Transverse colon (tissue), 4 donors: ENCODE results near the gene SLC28A3. TPM values are rescaled to one million over a fixed set of nuclear protein-coding genes. Genes with fewer than 3 reads are reported as not detected.
"Not testable (repeated sequence)": the region's sequence is repeated elsewhere in the genome, so short reads cannot be mapped to it uniquely, and the experiment has no call there.

Experiments
- DNase-seq: peaks from one replicate; pipeline ENCODE4 v3.0.0-alpha.2; 2019
- H3K27ac ChIP-seq, 4 donors: fragments of 200-600 bp; sonication (generic); 2 replicates each; pipeline ENCODE4 v1.5.1; 2016 to 2018; ENCODE audit warnings: inconsistent platforms in 4 of 4
- H3K27me3 ChIP-seq: fragments of 200-600 bp; sonication (generic); 2 replicates; pipeline ENCODE4 v1.5.1; 2017; ENCODE audit warnings: inconsistent platforms
- H3K36me3 ChIP-seq, 4 donors: fragments of 200-600 bp; sonication (generic); 2 replicates each; pipeline ENCODE4 v1.5.1; 2017 to 2019; ENCODE audit warnings: inconsistent platforms in 4 of 4
- H3K4me1 ChIP-seq, 4 donors: fragments of 200-600 bp; sonication (generic); 2 replicates each; pipeline ENCODE4 v1.5.1; 2017 to 2020; ENCODE audit warnings: inconsistent platforms in 4 of 4
- H3K4me3 ChIP-seq, 4 donors: fragments of 200-600 bp; sonication (generic); 1 replicate in 1 of 4; 2 replicates in 3 of 4; pipeline versions ENCODE4 v1.5.1 to v1.6.1; 2017 to 2019; ENCODE audit warnings: inconsistent platforms in 4 of 4
- H3K9me3 ChIP-seq, 2 donors: fragments of 200-600 bp; sonication (generic); 2 replicates each; pipeline ENCODE4 v1.5.1; 2017 to 2019; ENCODE audit warnings: inconsistent platforms in 2 of 2
- CTCF ChIP-seq, 5 experiments: fragments of 200-600 bp in 3 of 5; fragments of 450-650 bp in 2 of 5; sonication (generic) in 3 of 5; IDR thresholded peaks; 1 replicate in 2 of 5; 2 replicates in 3 of 5; pipeline ENCODE4 v1.5.1; 2016 to 2017; ENCODE audit warnings: antibody characterized with exemption in 5 of 5, inconsistent platforms in 3 of 5, mild to moderate bottlenecking in 2 of 5, moderate library complexity in 1 of 5
- EP300 ChIP-seq: sonication (generic); formaldehyde crosslinking; IDR thresholded peaks from one replicate; pipeline ENCODE4 v1.6.1; 2017; ENCODE audit warnings: antibody characterized with exemption, low read depth
- POLR2A ChIP-seq: fragments of 450-650 bp; IDR thresholded peaks from one replicate; pipeline ENCODE4 v1.6.1; 2016; ENCODE audit warnings: antibody characterized with exemption, mild to moderate bottlenecking, moderate library complexity
- POLR2AphosphoS5 ChIP-seq, 3 donors: sonication (generic); formaldehyde crosslinking; IDR thresholded peaks; one replicate each; pipeline ENCODE4 v1.6.1; 2016; ENCODE audit warnings: antibody characterized with exemption in 3 of 3
- WGBS, 2 donors: methylation state at CpG; one replicate each; pipeline ENCODE4 v1.1.5; 2018; ENCODE audit warnings: low coverage in 1 of 2; 5-methylcytosine and 5-hydroxymethylcytosine counted together
- in situ Hi-C, 4 donors: fragments of 200-750 bp; cut with MboI; loops; one replicate each; pipeline versions ENCODE4 v1.15.0 to v1.15.1; 2017; ENCODE audit warnings: low sequenced_read_pairs in 3 of 4, low pct_ligation_motif_present in 1 of 4, low pct_unique_long_range_greater_than_20kb in 1 of 4
- intact Hi-C: fragments of 100-400 bp; cut with DNase I; formaldehyde crosslinking; loops from one replicate; pipeline ENCODE4 v1.15.1; 2023; ENCODE audit warnings: low total_unique reads
- total RNA-seq, 4 donors: library from RNA; depleted of rRNA; stranded (reverse); fragments of >200 nt; gene quantifications; one replicate each; pipeline ENCODE4 v1.1.0, GENCODE V29; 2016

The SLC28A3 gene
- total RNA-seq, 4 donors from 2014 or later: 0.16 to 1.2 (median 0.41) TPM; not detected in 1

- in situ Hi-C loops: no loop called here
- Histone ChIP-seq H3K36me3 (no peaks in the 10 kb centered on the region), H3K27me3 (no peaks in the 10 kb centered on the region), H3K4me1 (no peaks in the 10 kb centered on the region), H3K4me3 (no peak overlapping the region), H3K27ac (no peak overlapping the region), H3K9me3 (no peaks in the 10 kb centered on the region)
- intact Hi-C loops: no loop called here
- 11 to 30% methylated on average over 3 to 4 of the region's 4 CpGs for WGBS, 2 donors
- TF ChIP-seq EP300 (no peak), CTCF (IDR thresholded peaks at IDR 0.05) (no peak), POLR2AphosphoS5 (IDR thresholded peaks at IDR 0.05) (no peak), POLR2A (no peak)
- DNase-seq: no peak
These were observed 33.5 kb upstream of the SLC28A3 start for GRCh38 chr9:84374013-84374412.

GRCh38 chr9:84371737-84372136 lies 31.2 kb upstream of the SLC28A3 start:
- H3K27me3 ChIP-seq: no peaks in the 10 kb centered on the region
- no peaks in the 10 kb centered on the region for H3K36me3 ChIP-seq
- TF ChIP-seq EP300: no peak
- TF ChIP-seq POLR2A: no peak
- no peak for TF ChIP-seq POLR2AphosphoS5 (IDR thresholded peaks at IDR 0.05)
- WGBS, 2 donors: 67% methylated on average over 2 of the region's 2 CpGs; no CpG with 5 or more reads in 1 of the 2 donors
- no peak for DNase-seq
- no peaks in the 10 kb centered on the region for H3K4me1 ChIP-seq
- no peak overlapping the region for H3K27ac ChIP-seq
- in situ Hi-C loops: no loop called here
- H3K4me3 ChIP-seq: no peak overlapping the region
- intact Hi-C loops: no loop called here
- H3K9me3 ChIP-seq: no peaks in the 10 kb centered on the region

GRCh38 chr9:84368601-84369000 lies 28.0 kb upstream of the SLC28A3 start:
- H3K4me1 ChIP-seq: no peaks in the 10 kb centered on the region
- H3K36me3 ChIP-seq: no peaks in the 10 kb centered on the region
- no peak for DNase-seq
- in situ Hi-C loops (no loop called here), intact Hi-C loops (no loop called here)
- 91% methylated on average over 3 of the region's 3 CpGs; no CpG with 5 or more reads in 1 of the 2 donors for WGBS, 2 donors
- H3K27ac ChIP-seq: no peak overlapping the region
- no peak for TF ChIP-seq POLR2AphosphoS5 (IDR thresholded peaks at IDR 0.05)
- TF ChIP-seq CTCF (IDR thresholded peaks at IDR 0.05): no peak
- TF ChIP-seq EP300: no peak
- no peak for TF ChIP-seq POLR2A
- H3K9me3 ChIP-seq: no peaks in the 10 kb centered on the region
- no peak overlapping the region for H3K4me3 ChIP-seq
- H3K27me3 ChIP-seq: no peaks in the 10 kb centered on the region

GRCh38 chr9:84367726-84368125 lies 27.2 kb upstream of the SLC28A3 start:
- H3K4me3 ChIP-seq, H3K27me3 ChIP-seq, intact Hi-C loops, DNase-seq, in situ Hi-C loops, H3K36me3 ChIP-seq, H3K9me3 ChIP-seq, H3K4me1 ChIP-seq, H3K27ac ChIP-seq: not testable (repeated sequence)
- 77 to 80% methylated on average over 8 to 10 of the region's 10 CpGs for WGBS, 2 donors

GRCh38 chr9:84366683-84367082 lies 26.1 kb upstream of the SLC28A3 start:
- intact Hi-C loops (no loop called here), in situ Hi-C loops (no loop called here)
- Histone ChIP-seq H3K27ac (no peak overlapping the region), H3K9me3 (no peaks in the 10 kb centered on the region), H3K27me3 (no peaks in the 10 kb centered on the region), H3K36me3 (no peaks in the 10 kb centered on the region), H3K4me1 (no peaks in the 10 kb centered on the region), H3K4me3 (no peak overlapping the region)
- DNase-seq: no peak
- no peak for TF ChIP-seq POLR2A
- TF ChIP-seq EP300: no peak
- no peak for TF ChIP-seq POLR2AphosphoS5 (IDR thresholded peaks at IDR 0.05)
- no peak for TF ChIP-seq CTCF (IDR thresholded peaks at IDR 0.05)
- WGBS, 2 donors: 90% methylated on average over 1 of the region's 1 CpG; no CpG with 5 or more reads in 1 of the 2 donors

GRCh38 chr9:84364894-84365490 lies 24.4 kb upstream of the SLC28A3 start:
- H3K4me1 ChIP-seq, H3K27ac ChIP-seq, H3K27me3 ChIP-seq, in situ Hi-C loops, intact Hi-C loops, H3K9me3 ChIP-seq, H3K36me3 ChIP-seq, DNase-seq, H3K4me3 ChIP-seq: not testable (repeated sequence)
- WGBS, 2 donors: 96 to 100% methylated on average over 1 of the region's 1 CpG
